ENCODE data around the gene IGFBP6. TPM values are rescaled to one million over a fixed set of nuclear protein-coding genes. Genes with fewer than 3 reads are reported as not detected.
A peak's percentile ranks its signal among the peaks of the same experiment; 100 is the strongest.

The IGFBP6 gene
- total RNA-seq, 1 experiment from 2014 or later: 4.2 TPM

DNA sequence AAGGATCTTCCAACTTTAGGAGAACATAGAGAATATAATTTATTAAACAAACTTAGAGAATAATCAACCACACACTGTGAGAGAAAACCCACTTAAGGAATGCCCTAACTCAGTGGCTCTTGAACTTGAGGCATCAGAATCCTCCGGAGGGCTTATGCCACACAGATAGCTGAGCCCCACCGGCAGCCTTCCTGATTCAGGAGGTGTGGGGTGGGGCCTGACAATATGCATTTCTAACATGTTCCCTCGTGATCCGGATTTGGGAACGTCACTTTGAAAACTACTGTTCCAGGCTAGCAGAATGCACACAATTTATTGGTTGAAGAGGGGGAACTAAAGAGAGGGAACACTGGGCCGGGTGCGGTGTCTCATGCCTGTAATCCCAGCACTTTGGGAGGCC lies 3.8 kb downstream of the IGFBP6 start:
- Histone ChIP-seq H4K20me1 (ENCODE audit: control insufficient read depth, insufficient read depth, insufficient read length) (no peaks in the 10 kb centered on the region), H4K8ac (replicated peaks; ENCODE audit: insufficient read length, low read depth, low read length) (no peak overlapping the region), H3K79me1 (ENCODE audit: insufficient read depth, low read depth, low read length, poor library complexity, severe bottlenecking) (no peaks in the 10 kb centered on the region), H2AK5ac (ENCODE audit: insufficient read length, low read length) (no peak overlapping the region), H2BK120ac (ENCODE audit: low read depth, low read length, poor library complexity, severe bottlenecking) (no peak overlapping the region), H3K23me2 (ENCODE audit: insufficient read length, low read depth, low read length, poor library complexity, severe bottlenecking) (peaks cover 24% of the 10 kb centered on the region), H3K4me1 (ENCODE audit: insufficient read depth, low read length) (peaks cover 3% of the 10 kb centered on the region; the same call in 1 of the 2 replicates), H2BK5ac (ENCODE audit: insufficient read length, low read length) (no peak overlapping the region), H3K27me3 (ENCODE audit: insufficient read depth, low read length) (no peaks in the 10 kb centered on the region; the same call in 1 of the 2 replicates), H2AFZ (ENCODE audit: low read length) (no peak overlapping the region), H3K4ac (ENCODE audit: low read depth, low read length) (no peak overlapping the region), H3T11ph (ENCODE audit: low read length) (no peak overlapping the region), H3K27ac (ENCODE audit: insufficient read length, low read depth, low read length) (no peak overlapping the region), H3K4me2 (ENCODE audit: insufficient read depth, insufficient read length, low read length) (no peak overlapping the region), H3K18ac (ENCODE audit: insufficient read length, low read depth, low read length) (no peak overlapping the region), H2BK20ac (ENCODE audit: low read depth, low read length, poor library complexity, severe bottlenecking) (no peak overlapping the region), H3K79me2 (ENCODE audit: insufficient read depth, low read length) (no peaks in the 10 kb centered on the region), H2BK15ac (ENCODE audit: low read depth, low read length) (no peak overlapping the region), H3K9ac (ENCODE audit: extremely low read depth, insufficient read length, low read length) (no peak overlapping the region), H4K91ac (ENCODE audit: insufficient read length, low read depth, low read length) (no peak overlapping the region), H3K14ac (ENCODE audit: insufficient read depth, low read length) (no peak overlapping the region), H3K23ac (ENCODE audit: insufficient read length, low read depth, low read length) (no peak overlapping the region), H2BK12ac (ENCODE audit: insufficient read length, low read depth, low read length) (no peak overlapping the region), H3K9me3 (ENCODE audit: control insufficient read depth, low read depth, low read length) (no peaks in the 10 kb centered on the region), H3K56ac (ENCODE audit: insufficient read length, low read depth, low read length) (no peak overlapping the region), H4K5ac (ENCODE audit: insufficient read length, low read depth, low read length) (no peak overlapping the region)
- Mint-ChIP-seq H3K36me3 (ENCODE audit: insufficient read depth in 1 of 3, low read depth in 3 of 3) (no peaks in the 10 kb centered on the region; a peak in 1 of 7 replicates), H3K4me1 (peaks cover 24 to 32% of the 10 kb centered on the region in 2 experiments), H3K4me3 (no peak overlapping the region), H3K27me3 (ENCODE audit: low read depth) (peaks cover 52% of the 10 kb centered on the region), H3K9me3 (no peaks in the 10 kb centered on the region; a peak in 1 of 5 replicates), H3K27ac (peak overlapping the region in 1 of 3 experiments; percentile 28; a peak in 2 of 7 replicates)
- no CpG with 5 or more reads among the region's 7 CpGs for WGBS (ENCODE audit: extremely low coverage, insufficient read length, low lambda C conversion rate)
- TF ChIP-seq, protein P1, sequence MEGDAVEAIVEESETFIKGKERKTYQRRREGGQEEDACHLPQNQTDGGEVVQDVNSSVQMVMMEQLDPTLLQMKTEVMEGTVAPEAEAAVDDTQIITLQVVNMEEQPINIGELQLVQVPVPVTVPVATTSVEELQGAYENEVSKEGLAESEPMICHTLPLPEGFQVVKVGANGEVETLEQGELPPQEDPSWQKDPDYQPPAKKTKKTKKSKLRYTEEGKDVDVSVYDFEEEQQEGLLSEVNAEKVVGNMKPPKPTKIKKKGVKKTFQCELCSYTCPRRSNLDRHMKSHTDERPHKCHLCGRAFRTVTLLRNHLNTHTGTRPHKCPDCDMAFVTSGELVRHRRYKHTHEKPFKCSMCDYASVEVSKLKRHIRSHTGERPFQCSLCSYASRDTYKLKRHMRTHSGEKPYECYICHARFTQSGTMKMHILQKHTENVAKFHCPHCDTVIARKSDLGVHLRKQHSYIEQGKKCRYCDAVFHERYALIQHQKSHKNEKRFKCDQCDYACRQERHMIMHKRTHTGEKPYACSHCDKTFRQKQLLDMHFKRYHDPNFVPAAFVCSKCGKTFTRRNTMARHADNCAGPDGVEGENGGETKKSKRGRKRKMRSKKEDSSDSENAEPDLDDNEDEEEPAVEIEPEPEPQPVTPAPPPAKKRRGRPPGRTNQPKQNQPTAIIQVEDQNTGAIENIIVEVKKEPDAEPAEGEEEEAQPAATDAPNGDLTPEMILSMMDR (conservative IDR thresholded peaks at IDR 0.05): no peak
- DNase-seq: no peak
